Parathyroid adenoma (tissue), 2 donors: ENCODE results near the gene FFAR1.

Experiments used
- H2AFZ ChIP-seq: fragments of 300-600 bp; sonication (generic); one replicate; pipeline ENCODE4 v1.7.0; 2017; ENCODE audit warnings: antibody characterized with exemption, mild to moderate bottlenecking
- H3K27ac ChIP-seq: fragments of 300-600 bp; sonication (generic); one replicate; pipeline ENCODE4 v1.7.0; 2017
- H3K27me3 ChIP-seq: fragments of 300-600 bp; sonication (generic); one replicate; pipeline ENCODE4 v1.7.0; 2017; ENCODE audit warnings: low read length; ENCODE audit not compliant: control insufficient read depth, insufficient read depth
- H3K36me3 ChIP-seq: fragments of 300-600 bp; sonication (generic); one replicate; pipeline ENCODE4 v1.7.0; 2017; ENCODE audit warnings: low read length; ENCODE audit not compliant: control insufficient read depth, insufficient read depth
- H3K4me1 ChIP-seq: fragments of 300-600 bp; sonication (generic); one replicate; pipeline ENCODE4 v1.7.0; 2017; ENCODE audit warnings: control low read depth
- H3K4me2 ChIP-seq: fragments of 300-600 bp; sonication (generic); one replicate; pipeline ENCODE4 v1.7.0; 2017; ENCODE audit warnings: low read length
- H3K4me3 ChIP-seq: fragments of 300-600 bp; sonication (generic); one replicate; pipeline ENCODE4 v1.7.0; 2017; ENCODE audit warnings: low read depth, low read length
- H3K79me2 ChIP-seq: fragments of 300-600 bp; sonication (generic); one replicate; pipeline ENCODE4 v1.7.0; 2017; ENCODE audit warnings: control low read depth
- H3K9ac ChIP-seq: fragments of 300-600 bp; sonication (generic); one replicate; pipeline ENCODE4 v1.7.0; 2017; ENCODE audit warnings: mild to moderate bottlenecking
- H3K9me3 ChIP-seq: fragments of 300-600 bp; sonication (generic); one replicate; pipeline ENCODE4 v1.7.0; 2017; ENCODE audit warnings: low read length; ENCODE audit not compliant: control insufficient read depth
- TF ChIP-seq, protein P1 (sequence below): fragments of 300-600 bp; sonication (generic); IDR thresholded peaks from one replicate; pipeline ENCODE4 v1.7.0; 2017; ENCODE audit warnings: antibody characterized with exemption, mild to moderate bottlenecking
- donor health status: primary hyperparathyroidism.

Gene FFAR1

DNA sequence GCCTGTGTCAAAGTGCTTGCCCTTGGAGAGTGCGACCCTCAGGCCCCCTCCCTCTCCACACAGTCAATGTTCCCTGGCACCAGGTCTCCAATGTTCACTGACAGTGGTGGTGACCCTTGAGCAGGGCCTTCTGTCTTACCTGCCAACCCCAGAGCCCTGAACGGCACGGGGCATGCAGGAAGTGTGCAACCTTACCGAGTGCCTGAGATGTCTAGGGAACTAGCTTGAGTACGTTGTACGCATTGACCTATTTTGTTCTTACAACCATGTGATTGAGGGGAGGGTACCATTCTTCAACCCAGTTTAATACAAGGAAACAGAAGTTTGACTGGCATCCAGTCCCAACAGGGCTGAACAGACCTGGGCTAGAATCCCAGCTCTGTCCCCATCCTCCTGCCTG lies 42.5 kb upstream of the FFAR1 start:
- H3K9ac ChIP-seq = no peak overlapping the region
- no peaks in the 10 kb centered on the region for H3K79me2 ChIP-seq
- H3K9me3 ChIP-seq = no peaks in the 10 kb centered on the region
- no peak overlapping the region for H3K4me3 ChIP-seq
- H3K27me3 ChIP-seq = no peaks in the 10 kb centered on the region
- TF ChIP-seq, protein P1, sequence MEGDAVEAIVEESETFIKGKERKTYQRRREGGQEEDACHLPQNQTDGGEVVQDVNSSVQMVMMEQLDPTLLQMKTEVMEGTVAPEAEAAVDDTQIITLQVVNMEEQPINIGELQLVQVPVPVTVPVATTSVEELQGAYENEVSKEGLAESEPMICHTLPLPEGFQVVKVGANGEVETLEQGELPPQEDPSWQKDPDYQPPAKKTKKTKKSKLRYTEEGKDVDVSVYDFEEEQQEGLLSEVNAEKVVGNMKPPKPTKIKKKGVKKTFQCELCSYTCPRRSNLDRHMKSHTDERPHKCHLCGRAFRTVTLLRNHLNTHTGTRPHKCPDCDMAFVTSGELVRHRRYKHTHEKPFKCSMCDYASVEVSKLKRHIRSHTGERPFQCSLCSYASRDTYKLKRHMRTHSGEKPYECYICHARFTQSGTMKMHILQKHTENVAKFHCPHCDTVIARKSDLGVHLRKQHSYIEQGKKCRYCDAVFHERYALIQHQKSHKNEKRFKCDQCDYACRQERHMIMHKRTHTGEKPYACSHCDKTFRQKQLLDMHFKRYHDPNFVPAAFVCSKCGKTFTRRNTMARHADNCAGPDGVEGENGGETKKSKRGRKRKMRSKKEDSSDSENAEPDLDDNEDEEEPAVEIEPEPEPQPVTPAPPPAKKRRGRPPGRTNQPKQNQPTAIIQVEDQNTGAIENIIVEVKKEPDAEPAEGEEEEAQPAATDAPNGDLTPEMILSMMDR = no peak
- no peaks in the 10 kb centered on the region for H3K36me3 ChIP-seq
- H3K4me1 ChIP-seq = no peaks in the 10 kb centered on the region
- no peak overlapping the region for H2AFZ ChIP-seq
- H3K27ac ChIP-seq = no peak overlapping the region
- no peak overlapping the region for H3K4me2 ChIP-seq

DNA sequence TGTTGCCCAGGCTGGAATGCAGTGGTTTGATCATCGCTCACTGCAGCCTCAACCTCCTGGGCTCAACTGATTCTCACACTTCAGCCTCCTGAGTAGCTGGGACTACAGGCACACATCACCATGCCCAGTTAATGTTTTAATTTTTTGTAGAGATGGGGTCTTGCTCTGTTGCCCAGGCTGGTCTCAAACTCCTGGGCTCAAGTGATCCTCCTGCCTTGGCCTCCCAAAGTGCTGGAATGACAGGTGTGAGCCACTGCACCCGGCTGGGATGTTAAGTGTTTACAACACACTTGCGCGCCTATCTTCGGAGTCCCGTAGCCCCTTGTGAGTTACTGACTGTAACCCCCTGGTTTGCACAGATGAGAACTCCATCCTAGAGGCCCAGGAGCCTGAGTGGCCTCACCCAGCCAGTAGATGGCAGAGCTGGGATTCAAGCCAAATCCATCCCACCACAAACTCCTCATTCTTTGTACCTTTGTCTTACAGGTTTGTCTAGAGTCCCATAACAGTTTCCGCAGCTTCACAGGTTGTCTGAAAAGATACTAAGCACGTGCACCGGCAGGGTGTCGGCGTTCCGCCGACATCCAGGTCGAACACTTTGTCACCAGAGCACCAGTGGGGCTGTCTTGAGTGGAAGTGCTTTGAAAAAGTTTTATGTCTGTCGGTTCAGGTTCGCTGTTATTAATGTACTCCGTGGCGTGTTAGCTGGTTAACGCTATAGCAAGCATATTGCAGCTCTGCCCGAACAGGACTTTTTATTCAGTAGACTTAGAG lies 41.0 kb upstream of the FFAR1 start:
- Histone ChIP-seq H3K79me2 (no peaks in the 10 kb centered on the region), H3K9ac (no peak overlapping the region), H3K4me1 (no peaks in the 10 kb centered on the region), H3K4me3 (no peak overlapping the region), H2AFZ (no peak overlapping the region), H3K9me3 (no peaks in the 10 kb centered on the region), H3K4me2 (no peak overlapping the region), H3K27ac (no peak overlapping the region), H3K36me3 (no peaks in the 10 kb centered on the region), H3K27me3 (no peaks in the 10 kb centered on the region)
- TF ChIP-seq, protein P1 = no peak

DNA sequence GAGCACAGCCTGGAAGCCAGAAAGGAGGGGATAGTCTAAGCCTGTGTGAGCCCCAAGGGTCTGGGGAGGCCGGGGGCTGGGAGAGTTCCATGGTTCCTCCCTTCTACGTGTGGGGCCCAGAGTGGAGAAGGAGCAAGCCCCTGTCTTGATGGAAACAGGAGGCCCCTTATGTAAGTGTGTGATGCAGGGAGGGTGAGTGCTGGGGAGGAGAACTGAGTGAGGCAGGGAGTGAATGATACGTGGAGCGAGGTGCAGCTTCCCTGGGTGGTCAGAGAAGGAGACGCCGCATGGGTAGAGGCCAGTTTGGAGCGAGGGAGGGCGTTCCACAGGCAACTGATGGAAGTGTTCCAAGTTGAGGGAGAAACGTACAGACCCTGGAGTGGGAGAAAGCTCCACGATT lies 39.8 kb upstream of the FFAR1 start:
- Histone ChIP-seq H3K4me1 (no peaks in the 10 kb centered on the region), H3K27ac (no peak overlapping the region), H3K27me3 (no peaks in the 10 kb centered on the region), H3K4me3 (no peak overlapping the region), H3K9me3 (no peaks in the 10 kb centered on the region), H2AFZ (no peak overlapping the region), H3K4me2 (no peak overlapping the region), H3K36me3 (no peaks in the 10 kb centered on the region), H3K9ac (no peak overlapping the region), H3K79me2 (no peaks in the 10 kb centered on the region)
- TF ChIP-seq, protein P1 = no peak

DNA sequence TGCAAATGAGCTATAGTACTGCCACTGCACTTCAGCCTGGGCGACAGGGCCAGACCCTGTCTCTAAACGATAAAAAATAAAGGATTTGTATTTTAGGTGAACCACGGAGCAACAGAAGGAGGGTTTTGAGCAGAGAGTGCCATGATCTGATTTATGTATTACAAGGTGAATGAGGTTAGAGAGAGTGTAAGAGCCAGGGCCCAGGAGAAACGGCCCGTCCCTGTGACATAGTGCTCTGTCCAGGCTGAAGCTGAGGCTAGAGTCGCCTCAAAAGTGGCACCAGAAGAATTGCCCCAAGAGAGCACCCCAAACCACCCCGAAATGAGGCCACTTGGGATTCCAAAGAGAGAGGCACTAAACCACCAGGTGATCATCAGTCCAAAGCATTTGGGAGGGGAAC lies 38.8 kb upstream of the FFAR1 start:
- H3K4me3 ChIP-seq = no peak overlapping the region
- no peaks in the 10 kb centered on the region for H3K9me3 ChIP-seq
- H2AFZ ChIP-seq = no peak overlapping the region
- no peaks in the 10 kb centered on the region for H3K79me2 ChIP-seq
- TF ChIP-seq, protein P1 = no peak
- H3K36me3 ChIP-seq = no peaks in the 10 kb centered on the region
- H3K9ac ChIP-seq = no peak overlapping the region
- no peaks in the 10 kb centered on the region for H3K4me1 ChIP-seq
- no peaks in the 10 kb centered on the region for H3K27me3 ChIP-seq
- H3K4me2 ChIP-seq = no peak overlapping the region
- H3K27ac ChIP-seq = no peak overlapping the region
